GM12801 (cell line): ENCODE data around the gene SLC4A4.

ENCODE experiments used
- CTCF ChIP-seq: IDR thresholded peaks from one replicate; pipeline ENCODE4 v1.5.1; 2011; ENCODE audit warnings: control low read depth; ENCODE audit not compliant: insufficient read length; ENCODE audit errors: extremely low read depth

The SLC4A4 gene

DNA sequence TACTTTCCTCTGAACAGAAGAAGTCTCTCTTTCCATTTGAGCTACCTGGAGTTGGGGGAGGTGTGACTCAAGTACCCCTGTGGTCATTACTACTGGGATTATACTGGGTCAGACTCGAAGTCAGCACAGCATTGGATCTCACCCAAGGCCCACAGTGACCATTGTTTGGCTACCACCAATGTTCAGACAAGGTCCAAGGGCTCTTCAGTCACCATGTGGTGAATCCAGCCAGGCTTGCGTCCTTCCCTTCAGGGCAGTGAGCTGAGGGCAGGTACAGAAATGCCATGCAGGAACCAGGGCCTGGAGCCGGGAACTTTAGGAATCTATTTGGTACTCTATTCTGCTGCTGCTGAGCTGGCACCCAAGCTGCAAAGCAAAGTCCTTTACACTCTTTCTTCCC lies 5.5 kb upstream of the SLC4A4 start:
- no peak for TF ChIP-seq CTCF

DNA sequence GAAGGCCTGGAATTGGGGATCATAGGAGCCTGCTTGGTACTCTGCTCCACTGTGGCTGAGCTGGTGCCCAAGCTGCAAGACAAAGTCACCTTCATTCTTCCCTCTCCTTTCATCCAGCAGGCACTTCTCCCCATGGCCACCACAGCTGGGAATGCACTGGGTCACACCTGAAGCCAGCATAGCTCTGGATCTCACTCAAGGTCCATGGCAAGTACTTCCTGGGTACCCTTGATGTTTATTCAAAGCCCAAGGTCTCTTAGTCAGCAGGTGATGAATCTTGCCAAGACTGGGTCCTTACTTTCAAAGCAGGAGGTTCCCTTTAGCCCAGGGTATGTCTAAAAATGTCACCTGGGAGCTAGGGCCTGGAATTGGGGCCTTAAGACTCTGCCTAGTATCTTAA lies 4.9 kb upstream of the SLC4A4 start:
- no peak for TF ChIP-seq CTCF

DNA sequence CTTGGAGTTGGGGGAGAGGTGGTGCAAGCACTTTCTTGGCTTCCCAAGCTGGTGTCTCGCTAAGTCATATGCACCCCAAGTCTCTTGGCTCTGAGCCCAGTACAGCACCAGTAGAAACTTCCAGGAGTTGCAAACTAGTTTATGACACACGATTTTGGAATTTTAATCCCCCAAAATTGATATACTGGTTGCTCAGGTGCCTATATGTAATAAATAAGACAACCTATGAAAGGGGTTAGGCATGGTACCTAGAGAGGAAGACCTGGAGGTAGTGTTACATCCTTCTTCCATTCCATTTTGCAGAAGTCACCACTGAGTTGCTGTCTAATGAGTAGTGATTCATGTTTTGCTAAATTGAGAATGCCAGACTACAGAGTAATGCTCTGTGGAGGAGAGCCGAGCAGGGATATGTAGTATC lies 4.3 kb upstream of the SLC4A4 start:
- no peak for TF ChIP-seq CTCF

- no peak for TF ChIP-seq CTCF
These were observed 5.0 kb downstream of the SLC4A4 start for GRCh38 chr4:71343670-71344466.

DNA sequence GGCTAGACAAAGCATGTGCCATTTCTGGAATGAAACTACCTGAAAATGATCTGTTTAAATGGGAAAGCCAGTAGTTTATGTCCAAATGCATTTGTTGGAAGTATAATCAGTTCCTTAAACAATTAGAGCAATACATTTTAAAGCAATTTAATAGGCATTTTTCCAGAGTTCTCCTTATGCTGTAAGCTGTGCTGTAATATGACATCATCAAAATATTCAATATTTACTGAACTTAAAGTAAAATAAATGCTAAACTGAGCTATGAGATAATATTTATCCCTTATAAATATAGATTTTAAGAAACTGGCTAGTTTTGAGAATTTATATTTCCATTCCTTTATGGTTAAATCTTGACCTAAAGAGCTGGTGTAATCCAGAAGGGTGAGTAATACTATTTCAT lies 7.9 kb downstream of the SLC4A4 start:
- no peak for TF ChIP-seq CTCF

- TF ChIP-seq CTCF: no peak
These were observed 9.8 kb downstream of the SLC4A4 start for GRCh38 chr4:71348586-71348985.

GRCh38 chr4:71355045-71355444 lies 16.2 kb downstream of the SLC4A4 start:
- no peak for TF ChIP-seq CTCF
